Mucosa of rectum (tissue), 2 donors: ENCODE data around the gene PACSIN1.
"Not testable (repeated sequence)": the region's sequence is repeated elsewhere in the genome, so short reads cannot be mapped to it uniquely, and the experiment has no call there.

Source experiments
- H3K27ac ChIP-seq, 2 donors: one replicate each; pipeline ENCODE4 v1.7.0; 2013; ENCODE audit warnings: inconsistent platforms in 2 of 2, low read depth in 2 of 2, low read length in 2 of 2
- H3K27me3 ChIP-seq, 2 donors: one replicate each; pipeline ENCODE4 v1.7.0; 2013; ENCODE audit warnings: low read length in 2 of 2; ENCODE audit not compliant: control insufficient read depth in 2 of 2, insufficient read depth in 2 of 2
- H3K36me3 ChIP-seq, 2 donors: one replicate each; pipeline ENCODE4 v1.7.0; 2013; ENCODE audit warnings: low read length in 2 of 2; ENCODE audit not compliant: control insufficient read depth in 2 of 2, insufficient read depth in 2 of 2
- H3K4me1 ChIP-seq, 2 donors: one replicate each; pipeline ENCODE4 v1.7.0; 2013; ENCODE audit warnings: low read length in 2 of 2, mild to moderate bottlenecking in 1 of 2; ENCODE audit not compliant: control insufficient read depth in 2 of 2, insufficient read depth in 2 of 2
- H3K4me3 ChIP-seq, 2 donors: one replicate each; pipeline ENCODE4 v1.7.0; 2013; ENCODE audit warnings: low read length in 2 of 2
- H3K9ac ChIP-seq, 2 donors: one replicate each; pipeline ENCODE4 v1.7.0; 2013; ENCODE audit warnings: low read length in 2 of 2, low read depth in 1 of 2, mild to moderate bottlenecking in 1 of 2
- H3K9me3 ChIP-seq, 2 donors: one replicate each; pipeline ENCODE4 v1.7.0; 2013; ENCODE audit warnings: low read length in 2 of 2; ENCODE audit not compliant: control insufficient read depth in 2 of 2
- donor health status: healthy.
- donor health status: Normal muscosa, but diverticular disease.

The PACSIN1 gene

DNA sequence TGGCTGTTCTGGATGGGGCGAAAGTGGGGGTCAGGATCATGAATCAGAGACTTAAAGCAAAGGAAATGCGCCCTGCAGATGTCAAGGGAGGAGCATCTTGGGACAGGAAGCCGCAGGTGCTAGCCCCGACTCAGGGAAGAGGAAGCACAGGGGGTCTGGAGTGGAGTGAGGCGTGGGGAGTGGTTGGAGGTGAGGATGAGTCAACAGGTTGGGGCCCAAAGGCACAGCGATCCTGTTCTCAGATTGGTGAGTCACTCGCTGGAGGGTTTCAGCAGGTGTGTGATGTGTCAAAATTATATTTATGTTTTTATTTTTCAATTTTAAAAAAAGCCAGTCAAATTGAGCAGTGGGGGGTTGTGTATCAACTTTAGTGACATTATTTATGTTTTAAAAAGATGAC is 19.0 kb downstream of the PACSIN1 start:
- H3K27ac ChIP-seq = no peak overlapping the region
- no peaks in the 10 kb centered on the region for H3K27me3 ChIP-seq
- H3K9ac ChIP-seq = no peak overlapping the region
- no peaks in the 10 kb centered on the region for H3K36me3 ChIP-seq
- no peaks in the 10 kb centered on the region for H3K4me1 ChIP-seq
- H3K9me3 ChIP-seq = no peaks in the 10 kb centered on the region
- H3K4me3 ChIP-seq = no peak overlapping the region

DNA sequence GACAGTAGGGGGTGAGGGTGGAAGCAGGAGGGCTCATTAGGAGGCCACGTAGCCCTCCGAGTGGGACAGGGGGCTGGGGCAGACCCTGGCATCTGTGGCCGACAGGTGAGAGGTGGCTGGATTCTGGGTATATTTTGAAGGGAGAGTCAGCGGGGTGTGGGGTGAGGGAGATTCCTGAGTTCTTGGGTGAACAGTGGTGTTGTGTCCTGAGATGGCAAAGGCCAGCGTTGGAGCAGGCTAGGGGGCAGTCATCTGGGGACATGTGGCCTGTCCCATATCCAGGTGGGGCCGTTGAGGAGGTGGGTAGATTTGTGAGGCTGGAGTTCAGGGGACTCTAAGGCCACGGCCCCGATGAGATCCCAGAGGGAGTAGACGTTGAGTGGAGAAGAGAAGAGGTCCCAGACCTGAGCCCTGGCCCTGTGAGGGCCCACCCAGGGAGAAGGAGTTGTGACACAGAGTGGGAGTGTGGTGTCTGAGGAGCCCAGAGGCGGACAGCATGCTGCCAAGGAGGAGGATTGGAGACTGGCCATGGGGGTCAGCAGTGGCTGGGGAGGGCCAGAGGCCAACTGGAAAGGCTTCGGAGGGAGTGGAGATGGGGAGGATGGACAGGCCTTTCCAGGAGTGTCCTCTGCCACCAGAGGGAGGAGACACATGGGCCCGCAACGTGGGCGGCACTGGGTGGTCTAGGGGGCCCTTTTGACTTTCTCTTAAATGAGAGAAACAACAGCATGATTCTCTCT is 19.6 kb downstream of the PACSIN1 start:
- no peak overlapping the region for H3K4me3 ChIP-seq
- no peaks in the 10 kb centered on the region for H3K36me3 ChIP-seq
- H3K27ac ChIP-seq = no peak overlapping the region
- H3K9ac ChIP-seq = no peak overlapping the region
- no peaks in the 10 kb centered on the region for H3K4me1 ChIP-seq
- H3K27me3 ChIP-seq = no peaks in the 10 kb centered on the region
- no peaks in the 10 kb centered on the region for H3K9me3 ChIP-seq

DNA sequence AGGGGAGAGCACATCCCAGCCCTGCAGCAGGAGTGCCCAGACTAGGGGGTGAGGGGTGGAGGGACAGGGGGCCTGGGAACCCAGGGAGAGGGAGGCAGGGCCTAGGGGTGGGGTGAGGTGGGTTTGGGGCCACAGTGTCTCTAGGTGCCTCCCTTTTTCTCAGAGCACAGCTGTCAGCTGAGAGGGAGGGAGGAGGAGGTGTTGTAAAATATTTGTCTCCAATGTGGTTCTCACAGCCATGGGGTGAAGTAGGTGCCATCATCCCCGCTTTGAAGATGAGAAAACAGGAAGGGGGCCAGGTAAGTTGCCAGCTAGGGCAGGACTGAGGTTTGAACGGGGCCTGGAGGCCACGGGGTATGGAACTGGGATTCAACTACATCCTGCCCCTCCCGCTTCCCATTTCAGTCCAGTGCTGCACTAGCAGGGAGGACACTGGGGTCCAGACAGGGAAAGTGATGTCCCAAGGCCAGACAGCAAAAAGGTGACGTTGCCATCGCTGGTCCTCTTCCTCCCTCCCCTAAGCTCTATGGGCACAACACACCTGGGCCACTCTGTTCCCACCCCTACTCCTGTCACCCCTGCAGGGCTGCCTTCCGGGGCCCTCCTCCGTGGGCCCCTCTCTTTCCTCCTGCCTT is 20.3 kb downstream of the PACSIN1 start:
- Histone ChIP-seq H3K9me3 (no peaks in the 10 kb centered on the region), H3K4me1 (no peaks in the 10 kb centered on the region), H3K4me3 (no peak overlapping the region), H3K27me3 (no peaks in the 10 kb centered on the region), H3K27ac (no peak overlapping the region), H3K36me3 (no peaks in the 10 kb centered on the region), H3K9ac (no peak overlapping the region)

DNA sequence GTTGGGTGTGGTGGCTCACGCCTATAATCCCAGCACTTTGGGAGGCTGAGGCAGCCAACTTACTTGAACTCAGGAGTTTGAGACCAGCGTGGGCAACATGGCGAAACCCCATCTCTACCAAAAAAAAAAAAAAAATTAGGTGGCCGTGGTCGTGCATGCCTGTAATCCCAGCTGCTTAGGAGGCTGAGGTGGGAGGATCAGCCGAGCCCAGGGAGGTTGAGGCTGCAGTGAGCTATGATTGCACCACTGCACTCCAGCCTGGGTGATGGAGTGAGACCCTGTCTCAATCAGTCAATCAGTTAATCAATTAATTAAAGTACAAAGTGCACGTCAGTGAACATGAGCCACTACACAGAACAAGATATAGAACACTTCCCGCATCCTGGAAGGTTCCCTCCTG is 21.0 kb downstream of the PACSIN1 start:
- not testable (repeated sequence) for H3K27me3 ChIP-seq, H3K9ac ChIP-seq, H3K36me3 ChIP-seq, H3K4me3 ChIP-seq, H3K4me1 ChIP-seq, H3K9me3 ChIP-seq, H3K27ac ChIP-seq

DNA sequence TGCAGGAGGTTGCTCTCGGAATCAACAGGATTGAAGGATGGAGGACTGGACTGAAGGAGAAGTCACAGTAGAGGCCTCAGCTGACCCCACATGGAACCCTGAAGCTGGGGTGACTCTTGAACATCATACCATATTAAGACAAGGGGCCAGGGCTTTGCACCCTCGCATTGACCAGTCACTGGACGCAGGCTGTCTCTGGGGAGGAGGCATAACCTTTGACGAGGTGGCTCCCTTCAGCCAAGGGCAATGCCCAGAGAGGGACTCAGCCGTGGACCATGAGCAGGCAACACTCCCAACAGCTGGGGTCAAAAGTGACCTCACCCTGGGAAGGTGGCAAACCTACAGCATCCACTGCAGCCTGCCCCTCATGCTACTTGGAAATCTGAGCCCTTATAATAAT is 21.7 kb downstream of the PACSIN1 start:
- no peaks in the 10 kb centered on the region for H3K9me3 ChIP-seq
- no peak overlapping the region for H3K4me3 ChIP-seq
- no peaks in the 10 kb centered on the region for H3K27me3 ChIP-seq
- no peaks in the 10 kb centered on the region for H3K4me1 ChIP-seq
- no peaks in the 10 kb centered on the region for H3K36me3 ChIP-seq
- no peak overlapping the region for H3K27ac ChIP-seq
- H3K9ac ChIP-seq = no peak overlapping the region

DNA sequence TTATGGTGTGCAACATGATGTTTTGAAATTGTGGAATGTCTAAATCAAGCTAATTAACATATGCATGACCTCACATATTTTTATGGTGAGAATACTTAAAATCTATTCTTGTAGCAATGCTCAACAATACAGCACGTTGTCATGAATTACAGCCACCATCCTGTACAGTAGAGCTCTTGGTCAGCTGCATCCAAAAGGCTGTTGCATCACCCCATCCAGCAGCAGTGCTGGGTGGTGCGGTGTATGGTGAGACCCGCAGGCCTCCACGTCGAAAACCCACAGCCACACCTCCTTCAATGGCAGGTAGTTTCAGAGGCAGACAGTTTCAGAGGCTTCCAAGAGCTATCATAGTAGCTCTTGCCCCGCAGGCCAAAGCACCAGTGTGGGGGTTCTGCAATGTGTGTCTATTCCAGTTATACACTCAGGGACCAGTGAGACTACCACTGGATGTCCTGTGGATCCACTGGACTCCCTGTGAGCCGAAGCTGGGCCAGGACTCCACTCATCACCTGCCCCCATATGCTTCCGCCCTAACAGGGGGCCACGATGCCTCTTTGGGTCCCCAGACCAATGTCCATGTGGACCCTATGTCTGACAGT is 23.4 kb downstream of the PACSIN1 start:
- no peaks in the 10 kb centered on the region for H3K4me1 ChIP-seq
- H3K9ac ChIP-seq = no peak overlapping the region

DNA sequence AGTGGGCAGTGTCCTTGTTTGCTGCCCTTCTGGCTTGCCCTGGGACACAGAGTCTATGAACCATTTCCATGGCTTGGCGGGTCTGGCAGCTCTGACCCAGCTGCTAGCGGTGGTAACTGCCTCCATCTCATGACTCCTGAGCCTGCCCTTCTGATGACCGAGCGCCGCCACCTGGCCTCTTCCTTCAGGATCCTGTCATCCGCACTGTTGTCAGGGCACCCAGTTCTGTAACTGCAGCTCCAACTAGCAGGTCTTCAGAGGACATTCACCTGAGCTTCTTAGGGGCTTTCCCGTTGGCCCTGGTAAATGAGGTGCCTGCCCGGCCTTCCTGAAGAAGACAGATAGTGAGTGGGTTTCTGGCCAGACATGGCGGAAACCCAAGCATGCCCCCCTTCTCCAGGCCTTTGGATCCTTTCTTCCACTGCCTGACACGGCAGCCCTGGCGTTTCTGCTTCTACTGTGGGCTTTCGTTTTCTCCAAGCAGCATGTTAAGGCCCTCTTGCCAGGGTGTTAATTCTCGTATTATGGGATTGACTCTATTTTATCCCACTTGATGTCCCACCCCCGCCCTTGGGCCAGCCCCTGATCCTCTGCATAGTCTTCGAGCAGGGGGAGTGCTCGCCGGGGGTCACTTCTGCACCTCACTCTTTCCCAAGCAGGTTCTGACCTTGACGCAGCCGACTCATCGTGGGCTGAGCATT is 24.7 kb downstream of the PACSIN1 start:
- Histone ChIP-seq H3K9me3 (no peaks in the 10 kb centered on the region), H3K9ac (no peak overlapping the region), H3K4me3 (no peak overlapping the region), H3K27me3 (no peaks in the 10 kb centered on the region), H3K36me3 (no peaks in the 10 kb centered on the region), H3K27ac (no peak overlapping the region), H3K4me1 (no peaks in the 10 kb centered on the region)

More for the DNA sequence above, 23.4 kb downstream of the PACSIN1 start:
- Histone ChIP-seq H3K9me3 (no peaks in the 10 kb centered on the region), H3K36me3 (no peaks in the 10 kb centered on the region), H3K27ac (no peak overlapping the region), H3K27me3 (no peaks in the 10 kb centered on the region), H3K4me3 (no peak overlapping the region)

DNA sequence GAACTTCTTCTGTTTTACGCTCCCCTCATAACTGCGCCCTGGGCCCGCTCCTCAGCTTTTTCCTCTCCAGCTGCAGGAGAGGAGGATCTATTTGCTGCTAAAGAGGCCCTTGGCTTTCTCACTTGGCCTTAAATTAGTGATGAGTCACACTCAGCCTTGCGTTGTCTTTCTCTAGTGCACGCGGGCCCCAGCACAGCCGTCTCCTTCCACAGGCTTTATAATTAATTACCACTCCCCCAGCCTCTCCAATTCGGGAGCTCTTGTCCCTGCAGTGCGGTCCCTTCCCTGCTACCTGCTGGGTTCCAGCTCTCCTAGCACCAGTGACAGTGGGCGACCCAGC is 25.2 kb downstream of the PACSIN1 start:
- Histone ChIP-seq H3K36me3 (no peaks in the 10 kb centered on the region), H3K9me3 (no peaks in the 10 kb centered on the region), H3K4me3 (no peak overlapping the region), H3K27me3 (no peaks in the 10 kb centered on the region), H3K9ac (no peak overlapping the region), H3K4me1 (no peaks in the 10 kb centered on the region), H3K27ac (no peak overlapping the region)

DNA sequence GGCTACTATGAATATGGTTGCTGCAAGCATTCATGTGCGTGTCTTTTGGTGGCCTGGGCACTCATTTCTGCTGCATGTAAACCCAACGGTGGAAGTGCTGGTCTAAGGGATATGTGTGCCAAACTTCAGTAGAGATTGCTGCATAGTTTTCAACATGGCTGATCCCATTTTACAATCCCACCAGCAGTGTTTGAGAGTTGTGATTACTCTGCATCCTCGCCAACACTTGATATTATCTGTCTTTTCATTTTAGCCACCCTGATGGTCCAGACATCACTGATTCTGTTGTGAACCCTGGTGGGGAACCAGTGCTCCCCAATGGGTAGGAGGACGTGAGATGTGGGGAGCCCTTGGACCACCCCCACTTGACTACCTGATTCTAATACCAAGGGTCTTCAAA is 27.5 kb downstream of the PACSIN1 start:
- Histone ChIP-seq H3K4me1 (no peaks in the 10 kb centered on the region), H3K4me3 (no peak overlapping the region), H3K27me3 (no peaks in the 10 kb centered on the region), H3K27ac (no peak overlapping the region), H3K9me3 (no peaks in the 10 kb centered on the region), H3K9ac (no peak overlapping the region), H3K36me3 (no peaks in the 10 kb centered on the region)

DNA sequence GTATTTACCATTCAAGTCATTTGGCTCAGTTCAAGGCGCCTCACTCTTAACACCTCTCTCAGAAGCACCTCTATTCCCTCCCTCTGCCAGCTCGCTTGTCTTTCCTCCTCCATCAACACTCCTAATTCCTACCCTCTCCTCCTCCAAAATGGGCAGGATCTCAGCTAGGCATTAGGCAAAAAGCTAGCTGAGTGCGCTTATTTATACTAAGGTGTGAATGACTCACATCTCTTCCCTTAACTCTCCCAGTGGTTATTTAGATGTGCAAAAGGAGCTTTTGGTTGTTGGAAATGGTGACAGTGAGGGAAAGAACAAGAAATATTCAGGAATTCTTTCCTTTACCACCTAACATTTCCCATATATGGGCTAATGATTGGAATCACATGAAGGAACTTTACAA is 29.1 kb downstream of the PACSIN1 start:
- H3K4me3 ChIP-seq = no peak overlapping the region
- no peaks in the 10 kb centered on the region for H3K36me3 ChIP-seq
- H3K9me3 ChIP-seq = no peaks in the 10 kb centered on the region
- H3K27me3 ChIP-seq = no peaks in the 10 kb centered on the region
- no peaks in the 10 kb centered on the region for H3K4me1 ChIP-seq
- H3K27ac ChIP-seq = no peak overlapping the region
- no peak overlapping the region for H3K9ac ChIP-seq
